ENCODE results near the gene MIPOL1. TPM values are rescaled to one million over a fixed set of nuclear protein-coding genes. Genes with fewer than 3 reads are reported as not detected.
A peak's percentile ranks its signal among the peaks of the same experiment; 100 is the strongest.

Gene MIPOL1
- total and polyA plus RNA-seq, 2 of the 13 experiments (the other 11 are each of a cell fraction or from before 2014, with no cell fraction given) = 8.6 to 34.2 TPM

DNA sequence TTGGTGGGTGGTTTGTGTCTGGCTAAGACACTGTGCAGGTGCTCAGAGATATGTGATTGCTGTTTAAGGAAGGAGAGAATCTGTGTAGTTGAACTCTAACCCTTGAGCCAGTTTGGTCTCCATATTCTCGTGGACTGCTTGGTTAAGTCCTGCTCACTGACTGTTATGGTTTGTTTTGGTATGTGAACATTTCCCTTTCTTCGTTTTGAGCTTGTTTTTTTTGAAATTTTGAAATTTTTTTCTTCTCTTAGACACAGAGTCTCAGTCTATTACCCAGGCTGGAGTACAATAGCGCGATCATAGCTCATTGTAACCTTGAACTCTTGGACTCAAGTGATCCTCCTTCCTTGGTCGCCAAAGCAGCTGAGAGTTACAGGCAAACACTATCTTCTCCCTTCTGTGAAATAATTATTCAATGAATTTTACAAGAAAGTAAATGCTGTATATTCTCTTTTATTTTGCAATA lies 40.0 kb downstream of the MIPOL1 start (continued):
- TF ChIP-seq BCL3 (CRISPR knock-in tag; IDR thresholded peaks at IDR 0.05) (no peak), SP5 (CRISPR knock-in tag; IDR thresholded peaks at IDR 0.05; ENCODE audit: borderline replicate concordance, low read depth) (no peak), CBX5 (CRISPR knock-in tag; IDR thresholded peaks at IDR 0.05; ENCODE audit: borderline replicate concordance) (no peak), RARA (CRISPR knock-in tag; IDR thresholded peaks at IDR 0.05) (peak; percentile 42), SRF (IDR thresholded peaks at IDR 0.05; ENCODE audit: low read depth, low read length) (no peak), SETDB1 (CRISPR knock-in tag; IDR thresholded peaks at IDR 0.05; ENCODE audit: borderline replicate concordance) (no peak), KMT2A (CRISPR knock-in tag; IDR thresholded peaks at IDR 0.05) (0 out of 2 replicates have a peak, but pooled peaks have one; percentile 51), PRDM10 (CRISPR knock-in tag; IDR thresholded peaks at IDR 0.05; ENCODE audit: low read depth) (0 out of 2 replicates have a peak, but pooled peaks have one; percentile 17), ZNF205 (CRISPR knock-in tag; IDR thresholded peaks at IDR 0.05) (peak; percentile 75; the same call in 1 of the 2 replicates), NFRKB (IDR thresholded peaks at IDR 0.05) (no peak), HHEX (CRISPR knock-in tag; IDR thresholded peaks at IDR 0.05) (no peak), ZNF605 (CRISPR knock-in tag; IDR thresholded peaks at IDR 0.05) (no peak), ARID2 (CRISPR knock-in tag; IDR thresholded peaks at IDR 0.05; ENCODE audit: borderline replicate concordance) (no peak), ZNF879 (CRISPR knock-in tag; IDR thresholded peaks at IDR 0.05) (no peak), ZSCAN30 (CRISPR knock-in tag; IDR thresholded peaks at IDR 0.05) (no peak), ZNF138 (CRISPR knock-in tag; IDR thresholded peaks at IDR 0.05; ENCODE audit: low read depth) (no peak), WIZ (CRISPR knock-in tag; IDR thresholded peaks at IDR 0.05) (no peak)
- TF ChIP-seq, protein P1, sequence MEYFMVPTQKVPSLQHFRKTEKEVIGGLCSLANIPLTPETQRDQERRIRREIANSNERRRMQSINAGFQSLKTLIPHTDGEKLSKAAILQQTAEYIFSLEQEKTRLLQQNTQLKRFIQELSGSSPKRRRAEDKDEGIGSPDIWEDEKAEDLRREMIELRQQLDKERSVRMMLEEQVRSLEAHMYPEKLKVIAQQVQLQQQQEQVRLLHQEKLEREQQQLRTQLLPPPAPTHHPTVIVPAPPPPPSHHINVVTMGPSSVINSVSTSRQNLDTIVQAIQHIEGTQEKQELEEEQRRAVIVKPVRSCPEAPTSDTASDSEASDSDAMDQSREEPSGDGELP (IDR thresholded peaks at IDR 0.05; ENCODE audit: borderline replicate concordance, low read depth) = peak; percentile 50; the same call in 1 of the 2 replicates
- TF ChIP-seq, protein P2, sequence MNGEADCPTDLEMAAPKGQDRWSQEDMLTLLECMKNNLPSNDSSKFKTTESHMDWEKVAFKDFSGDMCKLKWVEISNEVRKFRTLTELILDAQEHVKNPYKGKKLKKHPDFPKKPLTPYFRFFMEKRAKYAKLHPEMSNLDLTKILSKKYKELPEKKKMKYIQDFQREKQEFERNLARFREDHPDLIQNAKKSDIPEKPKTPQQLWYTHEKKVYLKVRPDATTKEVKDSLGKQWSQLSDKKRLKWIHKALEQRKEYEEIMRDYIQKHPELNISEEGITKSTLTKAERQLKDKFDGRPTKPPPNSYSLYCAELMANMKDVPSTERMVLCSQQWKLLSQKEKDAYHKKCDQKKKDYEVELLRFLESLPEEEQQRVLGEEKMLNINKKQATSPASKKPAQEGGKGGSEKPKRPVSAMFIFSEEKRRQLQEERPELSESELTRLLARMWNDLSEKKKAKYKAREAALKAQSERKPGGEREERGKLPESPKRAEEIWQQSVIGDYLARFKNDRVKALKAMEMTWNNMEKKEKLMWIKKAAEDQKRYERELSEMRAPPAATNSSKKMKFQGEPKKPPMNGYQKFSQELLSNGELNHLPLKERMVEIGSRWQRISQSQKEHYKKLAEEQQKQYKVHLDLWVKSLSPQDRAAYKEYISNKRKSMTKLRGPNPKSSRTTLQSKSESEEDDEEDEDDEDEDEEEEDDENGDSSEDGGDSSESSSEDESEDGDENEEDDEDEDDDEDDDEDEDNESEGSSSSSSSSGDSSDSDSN (CRISPR knock-in tag; IDR thresholded peaks at IDR 0.05) = no peak
- TF ChIP-seq, protein P3, sequence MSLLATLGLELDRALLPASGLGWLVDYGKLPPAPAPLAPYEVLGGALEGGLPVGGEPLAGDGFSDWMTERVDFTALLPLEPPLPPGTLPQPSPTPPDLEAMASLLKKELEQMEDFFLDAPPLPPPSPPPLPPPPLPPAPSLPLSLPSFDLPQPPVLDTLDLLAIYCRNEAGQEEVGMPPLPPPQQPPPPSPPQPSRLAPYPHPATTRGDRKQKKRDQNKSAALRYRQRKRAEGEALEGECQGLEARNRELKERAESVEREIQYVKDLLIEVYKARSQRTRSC (CRISPR knock-in tag; IDR thresholded peaks at IDR 0.05; ENCODE audit: low read depth) = no peak
